Keratinocyte (primary cell): ENCODE measurements around the gene PCDHB4. TPM values are rescaled to one million over a fixed set of nuclear protein-coding genes. Genes with fewer than 3 reads are reported as not detected.
"Not testable (repeated sequence)": the region's sequence is repeated elsewhere in the genome, so short reads cannot be mapped to it uniquely, and the experiment has no call there.

ENCODE experiments used
- DNase-seq: peaks from one replicate; pipeline ENCODE4 v3.0.0-alpha.2; 2011; ENCODE audit warnings: low read depth, missing footprints, low spot score
- FAIRE-seq: peaks from 2 replicates; lab custom pipeline; 2011; peaks lifted over from hg19 to GRCh38; lab: Jason Lieb, UNC
- H2AFZ ChIP-seq: 2 replicates; pipeline ENCODE4 v1.6.0; 2012; ENCODE audit warnings: low read length, control low read depth, inconsistent platforms; ENCODE audit not compliant: control insufficient read depth
- H3K27ac ChIP-seq: 2 replicates; pipeline ENCODE4 v1.5.1; 2011; ENCODE audit warnings: low read length; ENCODE audit not compliant: control insufficient read depth, insufficient read depth
- H3K27me3 ChIP-seq: 3 replicates; pipeline ENCODE4 v1.6.0; 2011; ENCODE audit warnings: low read length; ENCODE audit not compliant: control insufficient read depth, insufficient read depth; ENCODE audit errors: extremely low read depth
- H3K36me3 ChIP-seq, 2 experiments: 2 replicates in 1 of 2; 3 replicates in 1 of 2; pipeline ENCODE4 v1.5.1; 2011; ENCODE audit warnings: low read length in 2 of 2, mild to moderate bottlenecking in 1 of 2; ENCODE audit not compliant: control insufficient read depth in 2 of 2, insufficient read depth in 2 of 2; ENCODE audit errors: extremely low read depth in 1 of 2
- H3K4me1 ChIP-seq: 3 replicates; pipeline ENCODE4 v1.5.1; 2011; ENCODE audit warnings: low read length; ENCODE audit not compliant: control insufficient read depth, insufficient read depth; ENCODE audit errors: extremely low read depth
- H3K4me2 ChIP-seq: 3 replicates; pipeline ENCODE4 v1.6.0; 2011; ENCODE audit warnings: low read depth, low read length; ENCODE audit not compliant: control insufficient read depth, insufficient read depth; ENCODE audit errors: extremely low read depth
- H3K4me3 ChIP-seq, 3 experiments: fragments of 200-600 bp in 1 of 3; sonication (generic) in 1 of 3; 2 replicates in 2 of 3; 3 replicates in 1 of 3; pipeline ENCODE4 v1.5.1; 2011 to 2016; ENCODE audit warnings: low read length in 3 of 3, mild to moderate bottlenecking in 3 of 3, control low read depth in 2 of 3, inconsistent platforms in 1 of 3, low read depth in 1 of 3, mixed read lengths in 1 of 3, mixed run types in 1 of 3, moderate library complexity in 1 of 3; ENCODE audit not compliant: control insufficient read depth in 2 of 3, insufficient read depth in 2 of 3; ENCODE audit errors: extremely low read depth in 1 of 3
- H3K79me2 ChIP-seq: 2 replicates; pipeline ENCODE4 v1.6.0; 2012; ENCODE audit warnings: low read length; ENCODE audit not compliant: control insufficient read depth, insufficient read depth
- H3K9ac ChIP-seq: 3 replicates; pipeline ENCODE4 v1.6.0; 2011; ENCODE audit warnings: low read length; ENCODE audit not compliant: control insufficient read depth, insufficient read depth; ENCODE audit errors: extremely low read depth
- H3K9me1 ChIP-seq: 3 replicates; pipeline ENCODE4 v1.6.0; 2011; ENCODE audit warnings: low read length; ENCODE audit not compliant: control insufficient read depth, insufficient read depth; ENCODE audit errors: extremely low read depth
- H3K9me3 ChIP-seq: 2 replicates; pipeline ENCODE4 v1.5.1; 2012; ENCODE audit warnings: low read depth, low read length; ENCODE audit not compliant: control insufficient read depth
- H4K20me1 ChIP-seq: 3 replicates; pipeline ENCODE4 v1.6.0; 2011; ENCODE audit warnings: low read length; ENCODE audit not compliant: control insufficient read depth, insufficient read depth; ENCODE audit errors: extremely low read depth
- EZH2 ChIP-seq: IDR thresholded peaks from one replicate; pipeline ENCODE4 v1.6.1; 2012; ENCODE audit warnings: inconsistent platforms, mild to moderate bottlenecking, low read length, moderate library complexity
- dilution Hi-C: fragments of 300-500 bp; cut with MboI; formaldehyde crosslinking; loops from one replicate; pipeline ENCODE4 v1.7.0; 2020; ENCODE audit warnings: low sequenced_read_pairs; ENCODE audit not compliant: extremely low pct_ligation_motif_present
- polyA plus RNA-seq, 5 experiments: library from polyadenylated mRNA; depleted of rRNA in 3 of 5; stranded (reverse) in 3 of 5; stranded (forward) in 1 of 5; unstranded in 1 of 5; fragments of >200 nt; gene quantifications; 1 replicate in 1 of 5; 2 replicates in 3 of 5; 3 replicates in 1 of 5; pipeline versions ENCODE4 v1.2.1 to v1.2.3, GENCODE V29; 2011 to 2012; ENCODE audit warnings: missing spikeins in 2 of 5, low read depth in 1 of 5, low replicate concordance in 1 of 5
- TF ChIP-seq, protein P1 (sequence below), 3 experiments: IDR thresholded peaks in 1 of 3; conservative IDR thresholded peaks in 1 of 3; optimal IDR thresholded peaks in 1 of 3; 2 replicates in 2 of 3; 3 replicates in 1 of 3; pipeline versions ENCODE3 to v1.5.1; 2011; ENCODE audit warnings: low read length in 3 of 3, mild to moderate bottlenecking in 3 of 3, moderate library complexity in 2 of 3, control low read depth in 1 of 3, inconsistent platforms in 1 of 3; ENCODE audit not compliant: insufficient read depth in 2 of 3; ENCODE audit errors: extremely low read depth in 1 of 3

The PCDHB4 gene
- polyA plus RNA-seq, 1 donor (not counting 4 experiments of a cell fraction or from before 2014, with no cell fraction given), result 0.04 TPM

GRCh38 chr5:141135030-141135717 lies 13.6 kb downstream of the PCDHB4 start, which contains the start of gene PCDHB5:
PCDHB5 (plus strand) TSS chr5:141135206; CDS start chr5:141135435, 229 bp downstream.
- Histone ChIP-seq H3K9me1 (no peaks in the 10 kb centered on the region), H3K9me3 (no peaks in the 10 kb centered on the region), H3K4me3 (peak within 1 kb of the TSS in 1 of 3 experiments; percentile 18), H3K4me2 (no peak within 1 kb of the TSS), H3K27me3 (no peaks in the 10 kb centered on the region), H3K36me3 (no peaks in the 10 kb centered on the region), H3K4me1 (no peaks in the 10 kb centered on the region), H2AFZ (no peak within 1 kb of the TSS), H4K20me1 (no peaks in the 10 kb centered on the region), H3K9ac (no peak within 1 kb of the TSS), H3K27ac (no peak within 1 kb of the TSS), H3K79me2 (no peaks in the 10 kb centered on the region)
- TF ChIP-seq EZH2, result no peak
- TF ChIP-seq, protein P1, sequence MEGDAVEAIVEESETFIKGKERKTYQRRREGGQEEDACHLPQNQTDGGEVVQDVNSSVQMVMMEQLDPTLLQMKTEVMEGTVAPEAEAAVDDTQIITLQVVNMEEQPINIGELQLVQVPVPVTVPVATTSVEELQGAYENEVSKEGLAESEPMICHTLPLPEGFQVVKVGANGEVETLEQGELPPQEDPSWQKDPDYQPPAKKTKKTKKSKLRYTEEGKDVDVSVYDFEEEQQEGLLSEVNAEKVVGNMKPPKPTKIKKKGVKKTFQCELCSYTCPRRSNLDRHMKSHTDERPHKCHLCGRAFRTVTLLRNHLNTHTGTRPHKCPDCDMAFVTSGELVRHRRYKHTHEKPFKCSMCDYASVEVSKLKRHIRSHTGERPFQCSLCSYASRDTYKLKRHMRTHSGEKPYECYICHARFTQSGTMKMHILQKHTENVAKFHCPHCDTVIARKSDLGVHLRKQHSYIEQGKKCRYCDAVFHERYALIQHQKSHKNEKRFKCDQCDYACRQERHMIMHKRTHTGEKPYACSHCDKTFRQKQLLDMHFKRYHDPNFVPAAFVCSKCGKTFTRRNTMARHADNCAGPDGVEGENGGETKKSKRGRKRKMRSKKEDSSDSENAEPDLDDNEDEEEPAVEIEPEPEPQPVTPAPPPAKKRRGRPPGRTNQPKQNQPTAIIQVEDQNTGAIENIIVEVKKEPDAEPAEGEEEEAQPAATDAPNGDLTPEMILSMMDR (optimal IDR thresholded peaks at IDR 0.05 in 1 of 3, IDR thresholded peaks at IDR 0.05 in 1 of 3, conservative IDR thresholded peaks at IDR 0.05 in 1 of 3; ENCODE audit: extremely low read depth in 1 of 3, insufficient read depth in 2 of 3, low read length in 3 of 3), result peak in 1 of 3 experiments; percentile 20
- FAIRE-seq (no peak), DNase-seq (no peak)
- dilution Hi-C loops, result no loop called here

- Histone ChIP-seq H3K27ac (no peak overlapping the region), H2AFZ (no peak overlapping the region), H3K4me3 (no peak overlapping the region), H3K9ac (no peak overlapping the region), H3K4me2 (no peak overlapping the region), H4K20me1 (no peaks in the 10 kb centered on the region), H3K9me1 (no peaks in the 10 kb centered on the region), H3K27me3 (no peaks in the 10 kb centered on the region), H3K9me3 (no peaks in the 10 kb centered on the region), H3K36me3 (no peaks in the 10 kb centered on the region), H3K79me2 (no peaks in the 10 kb centered on the region), H3K4me1 (no peaks in the 10 kb centered on the region)
- no peak for DNase-seq
- dilution Hi-C loops, result no loop called here
- TF ChIP-seq EZH2, result no peak
- TF ChIP-seq, protein P1 (optimal IDR thresholded peaks at IDR 0.05 in 1 of 3, IDR thresholded peaks at IDR 0.05 in 1 of 3, conservative IDR thresholded peaks at IDR 0.05 in 1 of 3; ENCODE audit: extremely low read depth in 1 of 3, insufficient read depth in 2 of 3, low read length in 3 of 3), result no peak
- no peak for FAIRE-seq
Observed at GRCh38 chr5:141135718-141136266, 14.2 kb downstream of the PCDHB4 start.

DNA sequence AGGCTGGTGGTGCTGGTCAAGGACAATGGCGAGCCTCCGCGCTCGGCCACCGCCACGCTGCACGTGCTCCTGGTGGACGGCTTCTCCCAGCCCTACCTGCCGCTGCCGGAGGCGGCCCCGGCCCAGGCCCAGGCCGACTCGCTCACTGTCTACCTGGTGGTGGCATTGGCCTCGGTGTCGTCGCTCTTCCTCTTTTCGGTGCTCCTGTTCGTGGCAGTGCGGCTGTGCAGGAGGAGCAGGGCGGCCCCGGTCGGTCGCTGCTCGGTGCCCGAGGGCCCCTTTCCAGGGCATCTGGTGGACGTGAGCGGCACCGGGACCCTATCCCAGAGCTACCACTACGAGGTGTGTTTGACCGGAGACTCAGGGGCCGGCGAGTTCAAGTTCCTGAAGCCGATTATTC lies 15.7 kb downstream of the PCDHB4 start:
- H3K27me3 ChIP-seq, H3K4me2 ChIP-seq, H3K4me3 ChIP-seq, H4K20me1 ChIP-seq, H3K79me2 ChIP-seq, H3K36me3 ChIP-seq, DNase-seq, H2AFZ ChIP-seq, FAIRE-seq, H3K9me1 ChIP-seq, H3K27ac ChIP-seq, H3K9ac ChIP-seq, H3K4me1 ChIP-seq, dilution Hi-C loops, H3K9me3 ChIP-seq: not testable (repeated sequence)
